A204.1 (cell line): ENCODE data around the gene ILF3.

ENCODE experiments used
- FAIRE-seq: peaks from 2 replicates; lab custom pipeline; 2012; peaks lifted over from hg19 to GRCh38; lab: Jason Lieb, UNC

The ILF3 gene

GRCh38 chr19:10730932-10731331 lies 76.8 kb downstream of the ILF3 start:
- FAIRE-seq: no peak

- no peak for FAIRE-seq
These were observed 81.6 kb downstream of the ILF3 start for GRCh38 chr19:10735741-10736140.

GRCh38 chr19:10736189-10736588 lies 82.0 kb downstream of the ILF3 start:
- FAIRE-seq: no peak

GRCh38 chr19:10736916-10737551 lies 82.9 kb downstream of the ILF3 start:
- no peak for FAIRE-seq

- no peak for FAIRE-seq
These were observed 83.6 kb downstream of the ILF3 start for GRCh38 chr19:10737722-10738121.

GRCh38 chr19:10740798-10741197 lies 86.7 kb downstream of the ILF3 start:
- FAIRE-seq: no peak
